ENCODE measurements around the gene LMOD3.
A peak's percentile ranks its signal among the peaks of the same experiment; 100 is the strongest.

The LMOD3 gene

GRCh38 chr3:69107841-69108240 is 14.6 kb downstream of the LMOD3 start:
- no peaks in the 10 kb centered on the region for H3K27me3 ChIP-seq (ENCODE audit: control insufficient read depth, insufficient read depth, low read length)
- peaks cover 30% of the 10 kb centered on the region for H3K36me3 ChIP-seq (ENCODE audit: insufficient read depth, low read length)
- H3K9ac ChIP-seq (ENCODE audit: low read depth, low read length) = no peak overlapping the region
- no peak overlapping the region for H3K4me2 ChIP-seq (ENCODE audit: low read length)
- H3K4me3 ChIP-seq (ENCODE audit: low read length) = no peak overlapping the region
- H3K9me3 ChIP-seq (replicated peaks; ENCODE audit: low read length) = no peaks in the 10 kb centered on the region
- H3K4me1 ChIP-seq (ENCODE audit: control insufficient read depth, insufficient read depth, low read length) = peaks cover 25% of the 10 kb centered on the region

GRCh38 chr3:69105320-69105719 is 17.1 kb downstream of the LMOD3 start:
- Histone ChIP-seq H3K4me1 (ENCODE audit: control insufficient read depth, insufficient read depth, low read length) (peaks cover 24% of the 10 kb centered on the region), H3K36me3 (ENCODE audit: insufficient read depth, low read length) (peaks cover 50% of the 10 kb centered on the region), H3K9me3 (replicated peaks; ENCODE audit: low read length) (no peaks in the 10 kb centered on the region), H3K4me3 (ENCODE audit: low read length) (no peak overlapping the region), H3K4me2 (ENCODE audit: low read length) (peak overlapping the region; percentile 15), H3K9ac (ENCODE audit: low read depth, low read length) (peak overlapping the region; percentile 36), H3K27me3 (ENCODE audit: control insufficient read depth, insufficient read depth, low read length) (no peaks in the 10 kb centered on the region)

GRCh38 chr3:69104586-69104985 is 17.8 kb downstream of the LMOD3 start:
- Histone ChIP-seq H3K36me3 (ENCODE audit: insufficient read depth, low read length) (peaks cover 52% of the 10 kb centered on the region), H3K4me3 (ENCODE audit: low read length) (no peak overlapping the region), H3K9ac (ENCODE audit: low read depth, low read length) (peak overlapping the region; percentile 36), H3K4me2 (ENCODE audit: low read length) (peak overlapping the region; percentile 15), H3K4me1 (ENCODE audit: control insufficient read depth, insufficient read depth, low read length) (peaks cover 24% of the 10 kb centered on the region), H3K27me3 (ENCODE audit: control insufficient read depth, insufficient read depth, low read length) (no peaks in the 10 kb centered on the region), H3K9me3 (replicated peaks; ENCODE audit: low read length) (no peaks in the 10 kb centered on the region)

- H3K4me3 ChIP-seq (ENCODE audit: low read length) = no peak overlapping the region
- peaks cover 24% of the 10 kb centered on the region for H3K4me1 ChIP-seq (ENCODE audit: control insufficient read depth, insufficient read depth, low read length)
- no peak overlapping the region for H3K4me2 ChIP-seq (ENCODE audit: low read length)
- H3K36me3 ChIP-seq (ENCODE audit: insufficient read depth, low read length) = peaks cover 56% of the 10 kb centered on the region
- no peak overlapping the region for H3K9ac ChIP-seq (ENCODE audit: low read depth, low read length)
- no peaks in the 10 kb centered on the region for H3K9me3 ChIP-seq (replicated peaks; ENCODE audit: low read length)
- H3K27me3 ChIP-seq (ENCODE audit: control insufficient read depth, insufficient read depth, low read length) = no peaks in the 10 kb centered on the region
Measured at GRCh38 chr3:69103123-69103522, 19.3 kb downstream of the LMOD3 start.

- Histone ChIP-seq H3K27me3 (ENCODE audit: control insufficient read depth, insufficient read depth, low read length) (no peaks in the 10 kb centered on the region), H3K9ac (ENCODE audit: low read depth, low read length) (no peak overlapping the region), H3K36me3 (ENCODE audit: insufficient read depth, low read length) (peaks cover 60% of the 10 kb centered on the region), H3K9me3 (replicated peaks; ENCODE audit: low read length) (no peaks in the 10 kb centered on the region), H3K4me2 (ENCODE audit: low read length) (no peak overlapping the region), H3K4me1 (ENCODE audit: control insufficient read depth, insufficient read depth, low read length) (peaks cover 28% of the 10 kb centered on the region), H3K4me3 (ENCODE audit: low read length) (no peak overlapping the region)
Measured at GRCh38 chr3:69102384-69102783, 20.0 kb downstream of the LMOD3 start.

- Histone ChIP-seq H3K36me3 (ENCODE audit: insufficient read depth, low read length) (peaks cover 56% of the 10 kb centered on the region), H3K9me3 (replicated peaks; ENCODE audit: low read length) (no peaks in the 10 kb centered on the region), H3K27me3 (ENCODE audit: control insufficient read depth, insufficient read depth, low read length) (no peaks in the 10 kb centered on the region), H3K4me3 (ENCODE audit: low read length) (no peak overlapping the region), H3K4me1 (ENCODE audit: control insufficient read depth, insufficient read depth, low read length) (peaks cover 19% of the 10 kb centered on the region), H3K4me2 (ENCODE audit: low read length) (no peak overlapping the region), H3K9ac (ENCODE audit: low read depth, low read length) (no peak overlapping the region)
Measured at GRCh38 chr3:69099576-69099975, 22.8 kb downstream of the LMOD3 start.

- Histone ChIP-seq H3K36me3 (ENCODE audit: insufficient read depth, low read length) (peaks cover 41% of the 10 kb centered on the region), H3K4me1 (ENCODE audit: control insufficient read depth, insufficient read depth, low read length) (peaks cover 27% of the 10 kb centered on the region), H3K27me3 (ENCODE audit: control insufficient read depth, insufficient read depth, low read length) (no peaks in the 10 kb centered on the region), H3K9ac (ENCODE audit: low read depth, low read length) (no peak overlapping the region), H3K4me3 (ENCODE audit: low read length) (no peak overlapping the region), H3K4me2 (ENCODE audit: low read length) (no peak overlapping the region), H3K9me3 (replicated peaks; ENCODE audit: low read length) (no peaks in the 10 kb centered on the region)
Measured at GRCh38 chr3:69097407-69098086, 24.8 kb downstream of the LMOD3 start.

- Histone ChIP-seq H3K4me3 (ENCODE audit: low read length) (no peak overlapping the region), H3K4me1 (ENCODE audit: control insufficient read depth, insufficient read depth, low read length) (peaks cover 38% of the 10 kb centered on the region), H3K36me3 (ENCODE audit: insufficient read depth, low read length) (peaks cover 34% of the 10 kb centered on the region), H3K27me3 (ENCODE audit: control insufficient read depth, insufficient read depth, low read length) (no peaks in the 10 kb centered on the region), H3K9me3 (replicated peaks; ENCODE audit: low read length) (no peaks in the 10 kb centered on the region), H3K9ac (ENCODE audit: low read depth, low read length) (no peak overlapping the region), H3K4me2 (ENCODE audit: low read length) (no peak overlapping the region)
Measured at GRCh38 chr3:69096299-69096698, 26.1 kb downstream of the LMOD3 start.

GRCh38 chr3:69095636-69096035 is 26.8 kb downstream of the LMOD3 start:
- no peaks in the 10 kb centered on the region for H3K27me3 ChIP-seq (ENCODE audit: control insufficient read depth, insufficient read depth, low read length)
- H3K36me3 ChIP-seq (ENCODE audit: insufficient read depth, low read length) = peaks cover 30% of the 10 kb centered on the region
- no peaks in the 10 kb centered on the region for H3K9me3 ChIP-seq (replicated peaks; ENCODE audit: low read length)
- H3K9ac ChIP-seq (ENCODE audit: low read depth, low read length) = no peak overlapping the region
- H3K4me2 ChIP-seq (ENCODE audit: low read length) = no peak overlapping the region
- H3K4me1 ChIP-seq (ENCODE audit: control insufficient read depth, insufficient read depth, low read length) = peaks cover 40% of the 10 kb centered on the region
- no peak overlapping the region for H3K4me3 ChIP-seq (ENCODE audit: low read length)

GRCh38 chr3:69094467-69095205 is 27.8 kb downstream of the LMOD3 start:
- Histone ChIP-seq H3K4me2 (ENCODE audit: low read length) (peak overlapping the region; percentile 59), H3K4me1 (ENCODE audit: control insufficient read depth, insufficient read depth, low read length) (peaks cover 50% of the 10 kb centered on the region), H3K9ac (ENCODE audit: low read depth, low read length) (peak overlapping the region; percentile 27), H3K36me3 (ENCODE audit: insufficient read depth, low read length) (peaks cover 33% of the 10 kb centered on the region), H3K27me3 (ENCODE audit: control insufficient read depth, insufficient read depth, low read length) (no peaks in the 10 kb centered on the region), H3K9me3 (replicated peaks; ENCODE audit: low read length) (no peaks in the 10 kb centered on the region), H3K4me3 (ENCODE audit: low read length) (no peak overlapping the region)

- Histone ChIP-seq H3K4me2 (ENCODE audit: low read length) (peak overlapping the region; percentile 19), H3K9ac (ENCODE audit: low read depth, low read length) (no peak overlapping the region), H3K36me3 (ENCODE audit: insufficient read depth, low read length) (peaks cover 29% of the 10 kb centered on the region), H3K27me3 (ENCODE audit: control insufficient read depth, insufficient read depth, low read length) (no peaks in the 10 kb centered on the region), H3K4me1 (ENCODE audit: control insufficient read depth, insufficient read depth, low read length) (peaks cover 70% of the 10 kb centered on the region), H3K9me3 (replicated peaks; ENCODE audit: low read length) (no peaks in the 10 kb centered on the region), H3K4me3 (ENCODE audit: low read length) (no peak overlapping the region)
Measured at GRCh38 chr3:69092030-69092516, 30.3 kb downstream of the LMOD3 start.

All from skeletal muscle satellite cell (primary cell).